GM21360 (cell line): ENCODE results near the gene CENPT.

Source experiments
- ATAC-seq: cut with Tn5 transposase; IDR thresholded peaks from one replicate; pipeline ENCODE4 v1.9.1; 2021; ENCODE audit warnings: mild to moderate bottlenecking, moderate library complexity; ENCODE audit not compliant: unreplicated experiment

CENPT gene

GRCh38 chr16:67847064-67847861, at the start of gene CENPT:
CENPT (minus strand) TSS chr16:67847693; CDS start chr16:67833859, 13,834 bp downstream.
- ATAC-seq, result peak; percentile 30

GRCh38 chr16:67897231-67897630, 49.7 kb upstream of the CENPT start:
- ATAC-seq, result no peak

GRCh38 chr16:67893743-67894399, 46.4 kb upstream of the CENPT start:
- no peak for ATAC-seq

- peak; percentile 86 for ATAC-seq
These were observed 45.6 kb upstream of the CENPT start, which contains the start of gene PSKH1 for GRCh38 chr16:67892899-67893742. PSKH1 (plus strand) TSS chr16:67893254; CDS start chr16:67908750, 15,496 bp downstream.

- ATAC-seq, result no peak
These were observed 44.9 kb upstream of the CENPT start for GRCh38 chr16:67892375-67892774.

GRCh38 chr16:67888331-67888730, 40.8 kb upstream of the CENPT start:
- ATAC-seq, result no peak

GRCh38 chr16:67886387-67886786, 38.9 kb upstream of the CENPT start:
- ATAC-seq, result no peak

- no peak for ATAC-seq
These were observed 38.5 kb upstream of the CENPT start for GRCh38 chr16:67885976-67886375.

GRCh38 chr16:67885545-67885944, 38.1 kb upstream of the CENPT start:
- no peak for ATAC-seq

GRCh38 chr16:67884684-67885083, 37.2 kb upstream of the CENPT start, which contains the start of gene NRN1L:
NRN1L (plus strand) TSS chr16:67884885; CDS start chr16:67884904, 19 bp downstream.
- ATAC-seq, result no peak

GRCh38 chr16:67883872-67884261, 36.4 kb upstream of the CENPT start:
- ATAC-seq, result no peak

GRCh38 chr16:67883146-67883871, 35.8 kb upstream of the CENPT start:
- no peak for ATAC-seq

GRCh38 chr16:67882374-67883145, 35.1 kb upstream of the CENPT start:
- no peak for ATAC-seq

GRCh38 chr16:67881621-67882161, 34.2 kb upstream of the CENPT start:
- ATAC-seq, result no peak

- ATAC-seq, result no peak
These were observed 33.1 kb upstream of the CENPT start for GRCh38 chr16:67880584-67880983.

- ATAC-seq, result no peak
These were observed 32.4 kb upstream of the CENPT start for GRCh38 chr16:67879936-67880335.

GRCh38 chr16:67879462-67879861, 32.0 kb upstream of the CENPT start:
- no peak for ATAC-seq

GRCh38 chr16:67878846-67879245, 31.4 kb upstream of the CENPT start:
- ATAC-seq, result no peak

GRCh38 chr16:67878232-67878631, 30.7 kb upstream of the CENPT start:
- ATAC-seq, result no peak
